GM19240 (cell line): ENCODE measurements around the gene CD83.
"Not testable (repeated sequence)": the region's sequence is repeated elsewhere in the genome, so short reads cannot be mapped to it uniquely, and the experiment has no call there.

ENCODE experiments used
- DNase-seq: peaks from one replicate; pipeline ENCODE4 v3.0.0; 2011; ENCODE audit warnings: low spot score; ENCODE audit not compliant: insufficient read length

The CD83 gene

GRCh38 chr6:14147891-14148290 lies 30.3 kb downstream of the CD83 start:
- DNase-seq = no peak

- DNase-seq = no peak
These were observed 30.9 kb downstream of the CD83 start for GRCh38 chr6:14148471-14148870.

- no peak for DNase-seq
These were observed 31.6 kb downstream of the CD83 start for GRCh38 chr6:14149053-14149738.

GRCh38 chr6:14149739-14150130 lies 32.2 kb downstream of the CD83 start:
- DNase-seq = no peak

GRCh38 chr6:14151300-14151699 lies 33.7 kb downstream of the CD83 start:
- DNase-seq = not testable (repeated sequence)

GRCh38 chr6:14151773-14152172 lies 34.2 kb downstream of the CD83 start:
- no peak for DNase-seq

- DNase-seq = no peak
These were observed 35.7 kb downstream of the CD83 start for GRCh38 chr6:14153228-14153627.

GRCh38 chr6:14159090-14159489 lies 41.5 kb downstream of the CD83 start:
- no peak for DNase-seq

- DNase-seq = no peak
These were observed 45.3 kb downstream of the CD83 start for GRCh38 chr6:14162826-14163225.

GRCh38 chr6:14165091-14165490 lies 47.5 kb downstream of the CD83 start:
- DNase-seq = no peak

- DNase-seq = no peak
These were observed 49.3 kb downstream of the CD83 start for GRCh38 chr6:14166839-14167238.

- no peak for DNase-seq
These were observed 52.6 kb downstream of the CD83 start for GRCh38 chr6:14170128-14170527.

- DNase-seq = no peak
These were observed 55.0 kb downstream of the CD83 start for GRCh38 chr6:14172562-14172961.

- DNase-seq = no peak
These were observed 56.7 kb downstream of the CD83 start for GRCh38 chr6:14174226-14174625.

GRCh38 chr6:14174996-14175395 lies 57.4 kb downstream of the CD83 start:
- no peak for DNase-seq

GRCh38 chr6:14176429-14176828 lies 58.9 kb downstream of the CD83 start:
- no peak for DNase-seq

GRCh38 chr6:14177413-14178082 lies 60.0 kb downstream of the CD83 start:
- DNase-seq = no peak

- no peak for DNase-seq
These were observed 60.5 kb downstream of the CD83 start for GRCh38 chr6:14178083-14178445.

GRCh38 chr6:14180609-14181008 lies 63.0 kb downstream of the CD83 start:
- DNase-seq = no peak

GRCh38 chr6:14182916-14183315 lies 65.3 kb downstream of the CD83 start:
- no peak for DNase-seq
